HG03378 (cell line): ENCODE results near the gene GDF7.
"Not testable (repeated sequence)": the region's sequence is repeated elsewhere in the genome, so short reads cannot be mapped to it uniquely, and the experiment has no call there.

Experiments
- ATAC-seq: cut with Tn5 transposase; IDR thresholded peaks from one replicate; pipeline ENCODE4 v1.9.1; 2021; ENCODE audit warnings: mild to moderate bottlenecking, moderate library complexity; ENCODE audit not compliant: unreplicated experiment

GDF7 gene

DNA sequence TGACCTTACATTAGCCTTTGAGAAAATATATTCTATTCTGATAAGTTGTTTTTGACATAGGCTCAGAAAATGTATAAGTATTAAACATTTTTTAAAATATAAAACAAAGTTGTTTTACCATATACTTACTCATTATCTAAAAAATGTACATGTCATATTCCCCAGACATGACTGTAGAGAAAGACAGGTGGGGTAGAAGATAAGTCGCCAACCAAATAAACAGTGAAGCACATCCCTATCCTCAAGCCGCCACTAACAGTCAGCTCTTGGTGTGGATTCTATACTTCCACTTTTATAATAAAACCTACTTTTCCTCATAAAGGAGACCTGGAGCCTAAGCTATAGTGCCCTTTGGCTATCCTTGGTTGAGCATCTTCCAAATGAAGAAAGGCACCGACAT, 26.4 kb downstream of the GDF7 start:
- ATAC-seq, result no peak

DNA sequence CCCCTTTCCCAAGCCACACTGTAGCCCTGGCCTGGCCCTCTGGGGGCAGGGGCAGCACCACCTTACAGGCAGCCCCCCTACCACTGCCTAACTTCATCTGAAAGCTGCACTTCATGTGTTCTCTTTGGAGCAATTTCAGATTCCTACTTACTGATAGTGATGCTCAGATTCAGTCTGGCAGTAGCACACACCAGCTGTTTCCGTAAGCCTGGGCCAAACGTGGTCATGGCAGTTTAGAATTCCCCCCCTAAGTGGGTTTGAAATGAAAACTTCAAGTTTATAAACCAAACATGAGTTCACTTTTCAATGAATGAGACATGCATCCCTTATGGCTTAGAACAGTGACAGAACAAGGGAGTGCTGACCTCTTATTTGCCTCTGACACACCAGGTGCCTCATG, 29.4 kb downstream of the GDF7 start:
- no peak for ATAC-seq

DNA sequence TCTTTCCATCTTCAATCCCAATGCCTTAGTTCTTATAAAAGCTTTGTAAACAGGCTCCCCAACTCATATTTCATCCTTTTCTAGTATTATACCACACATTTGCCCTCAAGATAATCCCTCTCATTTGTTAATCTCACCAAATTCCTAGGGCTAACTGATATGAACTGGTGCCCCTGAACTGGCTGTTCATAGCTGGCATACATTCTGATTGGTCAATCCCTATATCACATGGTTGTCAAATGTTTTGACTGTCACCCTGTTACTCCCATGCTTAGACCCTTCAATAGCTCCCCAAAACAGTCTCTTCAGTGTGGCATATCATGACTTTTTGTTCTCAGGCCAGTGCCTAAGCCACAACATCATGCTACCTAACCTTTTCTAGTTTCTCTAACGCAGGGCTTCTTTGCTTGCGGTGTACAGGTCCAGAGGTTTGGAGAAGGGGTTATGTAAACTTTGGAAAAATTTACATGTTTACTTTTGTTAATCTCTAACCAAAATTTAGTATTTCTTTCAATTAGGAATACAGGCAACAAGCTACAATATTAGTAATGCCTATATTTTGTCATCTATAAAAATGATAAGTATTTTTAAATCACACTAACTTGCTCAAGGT, 30.5 kb downstream of the GDF7 start:
- ATAC-seq, result no peak

DNA sequence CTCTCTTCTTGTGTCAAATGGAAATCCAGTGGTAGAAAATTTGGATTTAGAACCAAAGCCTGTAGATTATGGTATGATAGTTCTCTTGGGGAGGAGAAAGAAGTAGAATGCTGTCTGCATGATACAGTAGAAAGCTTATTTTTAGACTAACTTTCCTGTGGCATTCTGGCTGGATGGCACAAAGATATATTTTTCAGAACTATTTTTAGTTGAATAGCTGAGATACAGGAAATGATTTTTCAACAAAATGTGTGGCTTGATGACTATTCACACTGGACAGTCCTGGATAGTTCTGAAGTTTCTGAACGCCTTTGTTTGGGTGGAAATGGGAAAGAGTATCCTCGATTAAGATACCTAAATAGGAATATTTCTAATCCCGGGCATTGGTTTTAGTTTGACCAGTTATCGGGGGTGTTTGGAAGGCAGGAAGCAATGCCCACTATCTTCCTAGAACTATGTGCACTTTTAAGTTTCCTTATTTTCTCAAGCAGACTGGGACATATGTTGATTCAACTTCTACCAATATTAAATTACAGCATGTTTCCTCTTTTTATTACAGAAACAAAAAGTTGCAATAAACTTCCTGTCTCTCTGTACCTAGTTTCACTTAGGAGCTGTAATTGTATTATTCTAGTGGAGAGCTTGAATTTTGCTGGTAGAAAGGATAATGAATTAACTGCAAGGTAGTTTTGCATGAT, 32.1 kb downstream of the GDF7 start:
- peak; percentile 55 for ATAC-seq

DNA sequence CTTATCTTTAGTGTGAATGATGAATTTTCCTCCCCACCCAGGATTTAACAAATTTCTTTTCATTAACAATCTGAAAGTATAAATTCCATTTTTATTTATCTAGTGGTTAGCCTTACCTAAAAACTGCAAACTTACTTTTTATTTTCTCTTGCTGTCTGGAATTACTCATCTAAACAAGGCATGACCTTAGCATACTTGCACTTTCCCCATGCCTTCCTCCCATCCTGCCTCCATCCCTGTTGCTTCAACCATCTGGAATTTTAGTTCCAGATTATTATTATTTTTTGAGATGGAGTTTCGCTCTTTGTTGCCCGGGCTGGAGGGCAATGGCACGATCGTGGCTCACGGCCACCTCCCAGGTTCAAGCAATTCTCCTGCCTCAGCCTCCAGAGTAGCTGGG, 35.6 kb downstream of the GDF7 start:
- ATAC-seq, result no peak

DNA sequence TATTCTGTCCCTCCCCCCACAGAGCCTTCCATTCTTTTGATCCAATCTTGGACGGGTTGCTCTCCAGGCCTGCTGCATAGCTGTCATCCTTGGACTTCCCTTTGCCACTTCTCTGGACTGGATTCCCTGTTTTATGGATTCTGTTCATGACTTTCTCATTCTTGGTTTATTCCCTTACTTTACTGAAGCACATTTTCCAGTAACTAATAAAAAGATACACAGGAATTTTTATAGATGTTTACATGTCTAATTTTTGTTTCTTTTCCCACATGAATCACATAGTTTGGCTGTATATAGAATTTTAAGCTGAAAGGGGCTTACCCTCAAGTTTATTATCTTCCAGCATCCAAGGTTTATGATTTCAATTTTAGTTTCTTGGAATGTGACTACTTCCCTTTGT, 37.9 kb downstream of the GDF7 start:
- ATAC-seq, result no peak

DNA sequence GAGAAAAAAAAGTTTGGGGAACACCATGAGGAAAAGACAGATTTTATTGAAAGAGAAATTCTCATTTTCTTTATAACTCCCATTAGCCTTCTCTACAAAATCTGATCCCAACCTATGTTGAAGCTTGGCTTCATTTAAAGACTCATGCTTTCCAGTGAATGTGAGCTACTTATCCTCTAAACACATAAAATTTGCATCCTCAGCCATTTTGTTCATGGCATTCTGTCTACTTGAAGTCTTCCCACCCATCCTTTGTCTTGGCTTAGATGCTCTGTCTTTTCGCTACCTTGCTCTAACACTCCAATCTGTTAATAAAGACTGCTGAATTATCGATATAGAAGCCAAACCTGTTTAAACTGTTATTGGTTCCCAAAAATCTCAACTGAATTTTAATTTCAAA, 39.3 kb downstream of the GDF7 start:
- ATAC-seq, result no peak

DNA sequence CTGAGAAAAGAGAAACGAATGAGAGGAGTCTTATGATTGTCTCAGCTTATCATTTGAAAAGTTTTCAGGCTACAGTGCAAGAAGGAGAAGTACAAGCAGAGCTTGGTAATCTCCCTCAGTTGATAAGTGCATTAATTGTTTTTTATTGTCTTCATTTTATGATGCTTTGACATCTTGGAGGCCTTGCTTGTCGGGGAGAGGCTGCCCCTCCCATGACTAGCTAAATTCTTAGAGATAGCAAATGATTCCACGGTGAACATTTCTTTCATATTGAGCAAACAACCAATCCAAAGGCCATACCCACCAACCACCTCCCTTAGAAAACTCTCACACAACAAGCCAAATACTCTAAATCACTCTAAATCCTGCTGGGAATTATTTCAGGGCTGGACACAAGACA, 39.8 kb downstream of the GDF7 start:
- no peak for ATAC-seq

DNA sequence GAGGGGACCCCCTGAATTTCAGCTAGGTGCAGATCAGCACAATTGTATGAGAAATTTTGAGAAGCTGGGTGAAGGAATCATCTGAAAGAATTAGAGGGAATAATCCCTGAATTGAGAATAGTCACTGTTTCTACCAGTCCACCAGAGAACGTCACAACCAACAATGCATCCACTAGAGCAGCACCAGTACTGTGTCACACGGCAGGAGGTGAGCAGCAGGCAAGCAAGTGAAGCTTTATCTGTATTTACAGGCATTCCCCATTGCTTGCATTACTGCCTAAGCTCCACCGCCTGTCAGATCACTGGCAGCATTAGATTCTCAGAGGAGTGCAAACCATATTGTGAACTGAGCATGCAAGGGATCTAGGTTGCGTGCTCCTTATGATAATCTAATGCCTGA, 40.7 kb downstream of the GDF7 start:
- ATAC-seq, result no peak

DNA sequence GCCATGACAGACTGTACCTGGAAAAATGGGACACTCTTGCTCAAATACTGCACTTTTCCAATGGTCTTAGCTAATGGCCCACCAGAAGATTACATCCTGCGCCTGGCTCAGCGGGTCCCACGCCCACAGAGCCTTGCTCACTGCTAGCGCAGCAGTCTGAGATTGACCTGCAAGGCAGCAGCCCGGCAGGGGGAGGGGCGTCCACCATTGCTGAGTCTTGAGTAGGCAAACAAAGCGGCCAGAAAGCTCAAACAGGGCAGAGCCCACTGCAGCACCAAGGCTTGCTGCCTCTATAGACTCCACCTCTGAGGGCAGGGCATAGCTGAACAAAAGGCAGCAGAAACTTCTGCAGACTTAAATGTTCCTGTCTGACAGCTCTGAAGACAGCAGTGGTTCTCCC, 44.7 kb downstream of the GDF7 start:
- not testable (repeated sequence) for ATAC-seq

DNA sequence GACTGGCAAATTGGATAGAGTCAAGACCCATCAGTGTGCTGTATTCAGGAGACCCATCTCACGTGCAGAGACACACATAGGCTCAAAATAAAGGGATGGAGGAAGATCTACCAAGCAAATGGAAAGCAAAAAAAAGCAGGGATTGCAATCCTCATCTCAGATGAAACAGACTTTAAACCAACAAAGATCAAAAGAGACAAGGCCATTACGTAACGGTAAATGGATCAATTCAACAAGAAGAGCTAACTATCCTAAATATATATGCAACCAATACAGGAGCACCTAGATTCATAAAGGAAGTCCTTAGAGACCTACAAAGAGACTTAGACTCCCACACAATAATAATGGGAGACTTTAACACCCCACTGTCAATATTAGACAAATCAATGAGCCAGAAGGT, 46.6 kb downstream of the GDF7 start:
- not testable (repeated sequence) for ATAC-seq

DNA sequence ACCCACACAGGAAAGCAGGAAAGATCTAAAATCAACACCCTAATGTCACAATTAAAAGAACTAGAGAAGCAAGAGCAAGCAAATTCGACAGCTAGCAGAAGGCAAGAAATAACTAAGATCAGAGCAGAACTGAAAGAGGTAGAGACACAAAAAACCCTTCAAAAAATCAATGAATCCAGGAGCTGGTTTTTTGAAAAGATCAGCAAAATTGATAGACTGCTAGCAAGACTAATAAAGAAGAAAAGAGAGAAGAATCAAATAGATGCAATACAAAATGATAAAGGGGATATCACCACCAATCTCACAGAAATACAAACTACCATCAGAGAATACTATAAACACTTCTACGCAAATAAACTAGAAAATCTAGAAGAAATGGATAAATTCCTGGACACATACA, 47.5 kb downstream of the GDF7 start:
- not testable (repeated sequence) for ATAC-seq

DNA sequence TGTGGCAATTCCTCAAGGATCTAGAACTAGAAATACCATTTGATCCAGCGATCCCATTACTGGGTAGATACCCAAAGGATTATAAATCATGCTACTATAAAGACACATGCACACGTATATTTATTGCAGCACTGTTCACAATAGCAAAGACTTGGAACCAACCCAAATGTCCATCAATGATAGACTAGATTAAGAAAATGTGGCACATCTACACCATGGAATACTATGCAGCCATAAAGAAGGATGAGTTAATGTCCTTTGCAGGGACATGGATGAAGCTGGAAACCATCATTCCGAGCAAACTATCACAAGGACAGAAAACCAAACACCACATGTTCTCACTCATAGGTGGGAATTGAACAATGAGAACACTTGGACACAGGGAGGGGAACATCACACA, 49.2 kb downstream of the GDF7 start:
- ATAC-seq, result not testable (repeated sequence)

DNA sequence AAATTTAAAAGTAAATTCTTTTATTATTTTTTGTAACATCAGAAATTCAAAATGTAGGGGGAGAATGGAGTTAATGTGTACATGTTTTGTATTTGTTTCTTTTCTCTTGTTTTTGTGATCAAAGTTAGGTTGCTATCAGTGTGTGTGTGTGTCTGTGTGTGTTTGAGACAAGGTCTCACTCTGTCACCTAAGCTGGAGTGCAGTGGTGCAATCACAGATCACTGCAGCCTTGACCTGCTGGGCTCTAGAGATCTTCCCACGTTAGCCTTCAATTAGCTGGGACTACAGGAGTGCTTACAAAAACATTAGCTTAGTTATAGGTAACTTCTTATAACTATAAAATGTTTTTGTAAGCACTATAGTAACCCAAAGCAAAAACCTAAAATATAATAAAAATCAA, 50.7 kb downstream of the GDF7 start:
- ATAC-seq, result no peak

DNA sequence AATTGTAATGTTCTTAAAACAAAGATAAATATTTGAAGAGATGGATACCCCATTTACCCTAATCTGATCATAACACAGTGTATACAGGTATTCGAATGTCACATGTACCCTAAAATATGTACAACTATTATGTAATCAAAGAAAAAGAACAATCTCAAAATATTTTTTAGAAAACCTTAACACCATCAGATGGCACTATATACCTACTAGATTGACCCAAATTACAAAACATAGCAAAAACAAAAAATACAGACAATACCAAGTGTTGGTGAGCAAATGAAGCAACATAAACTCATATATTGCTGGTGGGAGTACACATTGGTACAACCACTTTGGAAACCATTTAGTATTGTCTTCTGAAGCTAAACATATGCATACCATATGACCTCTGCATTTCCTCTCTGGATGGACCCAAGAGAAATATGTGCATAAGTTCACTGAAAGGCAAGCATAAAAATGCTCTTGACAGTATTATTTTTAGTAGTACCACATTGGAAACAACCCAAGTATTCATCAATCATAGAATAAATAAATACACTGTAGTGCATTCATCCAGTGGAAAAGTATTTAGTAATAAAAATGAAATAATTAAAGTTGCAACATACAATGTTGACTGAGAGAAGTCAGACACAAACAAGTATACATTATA, 55.8 kb downstream of the GDF7 start:
- no peak for ATAC-seq

DNA sequence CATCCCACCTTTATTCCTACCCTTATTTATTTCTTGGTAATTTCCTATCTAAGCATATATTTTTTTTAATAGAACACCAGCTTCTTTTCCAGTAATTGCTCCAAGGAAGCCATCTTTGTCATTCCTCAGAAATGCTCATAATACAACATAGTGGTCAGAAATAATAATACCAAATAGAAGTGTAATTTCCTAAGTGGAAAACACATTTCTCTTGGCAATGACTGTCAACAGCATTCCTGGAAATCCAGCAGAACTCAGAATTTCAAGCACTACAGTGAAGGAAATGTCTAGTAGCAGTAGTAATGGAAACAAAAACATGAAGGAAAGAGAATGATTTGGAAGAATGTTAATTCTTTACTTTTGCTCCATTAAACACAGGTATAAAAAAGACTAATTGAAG, 56.6 kb downstream of the GDF7 start:
- ATAC-seq, result no peak

DNA sequence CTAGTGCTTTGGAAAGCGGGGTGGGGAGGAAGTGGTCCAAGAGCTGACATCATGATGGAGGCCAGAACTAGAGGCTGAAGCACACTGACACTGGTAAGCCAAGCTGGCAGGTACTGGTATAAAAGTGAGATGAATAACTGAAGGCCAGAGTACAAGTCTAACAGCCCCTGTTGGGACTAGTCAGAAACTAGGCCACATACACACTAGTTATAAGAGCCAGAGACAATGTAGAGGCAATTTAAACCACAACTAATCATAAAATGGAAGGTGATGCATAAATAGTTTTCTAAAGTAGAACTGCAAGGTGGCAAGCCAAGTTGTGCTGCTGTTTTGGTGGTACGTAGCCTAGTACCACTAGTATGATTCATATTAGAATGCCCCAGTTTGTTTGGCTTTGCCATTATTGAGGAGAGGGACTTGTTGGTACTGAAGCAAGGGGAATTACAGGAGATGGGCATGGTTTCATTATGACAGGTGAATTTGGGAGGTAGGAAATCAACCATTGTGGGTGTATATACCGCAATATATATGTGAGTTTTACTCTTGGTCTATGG, 57.6 kb downstream of the GDF7 start:
- ATAC-seq, result no peak

DNA sequence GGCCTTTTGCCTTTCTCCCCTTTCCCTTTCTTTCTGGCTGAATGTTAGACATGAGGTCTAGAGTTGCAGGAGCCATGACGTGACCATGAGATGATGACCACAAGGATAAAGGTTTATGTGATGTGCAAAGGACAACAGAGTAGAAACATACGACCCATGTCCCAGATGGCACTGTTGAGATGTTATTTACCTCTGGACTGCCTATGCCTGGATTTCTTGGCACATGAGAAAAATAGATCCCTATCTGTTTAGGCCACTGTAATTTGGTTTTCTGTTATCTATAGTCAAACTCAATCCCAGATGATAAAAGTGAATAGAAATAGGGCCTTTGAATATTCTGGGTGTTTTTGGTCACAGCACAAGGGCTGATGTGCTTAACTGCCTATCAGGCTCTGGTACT, 58.8 kb downstream of the GDF7 start:
- no peak for ATAC-seq

DNA sequence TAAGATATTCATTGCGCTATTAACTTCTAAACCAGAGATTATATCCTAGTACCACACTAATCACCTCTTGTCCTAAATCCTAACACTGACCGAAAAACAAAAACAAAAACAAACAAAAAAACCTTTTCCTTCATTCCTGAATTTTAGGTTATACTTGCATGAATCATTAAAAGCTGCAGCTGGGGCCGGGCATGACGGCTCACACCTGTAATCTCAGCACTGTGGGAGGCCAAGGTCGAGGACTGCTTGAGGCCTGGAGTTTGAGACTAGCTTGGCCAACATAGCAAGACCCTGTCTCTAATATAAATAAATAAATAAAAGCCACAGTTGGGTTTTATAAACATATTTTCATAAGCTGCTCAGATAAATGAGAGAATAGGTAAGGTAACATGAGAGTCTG, 60.0 kb downstream of the GDF7 start:
- no peak for ATAC-seq

DNA sequence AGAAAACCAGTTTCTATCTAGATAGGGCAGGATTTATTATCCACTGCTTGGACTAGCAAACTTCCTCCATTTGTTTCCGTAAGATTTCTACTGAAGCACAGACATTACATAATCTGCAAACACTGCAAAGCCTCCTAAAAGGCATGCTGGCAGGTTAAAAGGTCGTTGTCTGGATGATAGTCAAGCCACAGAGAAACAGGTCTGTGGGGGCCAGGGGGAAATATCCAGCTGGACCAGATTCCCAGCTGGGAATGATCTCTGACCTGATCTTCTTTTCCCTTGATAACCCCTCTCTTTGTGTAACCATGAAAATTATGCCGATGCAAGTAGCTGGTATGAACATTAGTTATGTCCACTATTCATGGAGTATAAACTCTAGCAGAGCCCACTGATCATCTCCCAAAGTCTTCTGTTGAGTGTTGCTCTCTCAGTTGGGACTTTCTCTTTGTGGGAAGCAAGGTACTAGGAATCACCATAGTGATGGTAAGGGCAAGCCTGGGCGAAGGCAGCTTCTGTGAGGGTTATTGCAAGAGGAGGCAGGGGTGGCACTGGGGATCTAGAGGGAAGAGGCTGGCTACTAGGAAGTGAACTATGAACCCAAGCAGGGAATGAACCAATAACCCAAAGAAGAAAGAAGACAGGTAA, 61.3 kb downstream of the GDF7 start:
- ATAC-seq, result no peak
